Amygdala (tissue), 56 donors: ENCODE measurements around the gene GPR65.
A peak's percentile ranks its signal among the peaks of the same experiment; 100 is the strongest.
"Not testable (repeated sequence)": the region's sequence is repeated elsewhere in the genome, so short reads cannot be mapped to it uniquely, and the experiment has no call there.

Experiments
- DNase-seq, 56 donors: peaks; one replicate each; lab custom pipeline; 2025; lab: John Stamatoyannopoulos, UW

The GPR65 gene

DNA sequence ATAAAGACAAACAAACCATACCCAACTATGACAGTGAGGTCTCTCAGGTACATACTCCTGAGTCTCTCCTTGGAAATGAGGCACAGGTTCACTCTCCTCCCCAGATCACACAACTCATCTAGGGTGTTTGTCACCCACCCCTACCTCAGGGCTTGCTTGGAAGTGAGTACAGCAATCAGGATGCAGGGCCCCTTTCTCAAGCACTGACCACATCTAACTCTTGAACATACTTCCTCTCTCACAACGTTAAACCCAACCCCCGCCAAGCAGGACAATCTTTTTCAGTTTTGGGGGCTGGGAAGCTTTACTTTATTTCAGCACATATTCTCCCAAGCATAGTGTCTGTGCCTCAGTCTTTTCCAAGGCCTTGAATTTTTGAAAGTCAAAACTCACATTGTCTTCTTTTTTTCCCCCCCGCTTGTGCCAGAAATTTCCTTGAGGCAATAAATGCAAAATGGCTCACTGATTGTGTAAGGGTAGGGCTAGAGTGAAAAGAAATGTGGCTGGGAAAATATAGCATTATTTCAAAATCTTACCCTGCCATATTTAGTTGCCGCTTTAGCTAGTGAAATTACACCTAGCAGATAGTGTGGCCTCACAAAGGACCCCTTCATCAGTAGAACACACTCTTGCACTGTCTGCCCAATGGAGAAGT is 2.4 kb upstream of the GPR65 start:
- DNase-seq: no peak

DNA sequence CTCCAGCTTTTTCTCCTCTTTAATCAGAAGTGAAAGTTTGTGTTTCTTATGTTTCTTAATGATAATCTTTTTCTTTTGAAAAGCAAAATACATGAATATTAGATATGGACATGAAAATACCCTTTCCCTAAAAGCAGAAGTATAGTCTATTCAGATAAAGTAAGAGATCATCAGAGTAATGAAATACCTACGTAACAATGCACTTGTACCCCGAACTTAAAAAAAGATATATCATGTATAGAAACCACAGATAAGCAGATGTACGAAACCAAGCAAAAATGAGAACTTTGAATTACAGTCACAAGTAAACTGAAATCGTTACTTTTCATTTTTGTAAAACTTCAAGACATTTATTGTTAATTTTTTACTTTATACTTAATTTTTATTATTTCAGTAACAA is 1.5 kb upstream of the GPR65 start:
- no peak for DNase-seq

DNA sequence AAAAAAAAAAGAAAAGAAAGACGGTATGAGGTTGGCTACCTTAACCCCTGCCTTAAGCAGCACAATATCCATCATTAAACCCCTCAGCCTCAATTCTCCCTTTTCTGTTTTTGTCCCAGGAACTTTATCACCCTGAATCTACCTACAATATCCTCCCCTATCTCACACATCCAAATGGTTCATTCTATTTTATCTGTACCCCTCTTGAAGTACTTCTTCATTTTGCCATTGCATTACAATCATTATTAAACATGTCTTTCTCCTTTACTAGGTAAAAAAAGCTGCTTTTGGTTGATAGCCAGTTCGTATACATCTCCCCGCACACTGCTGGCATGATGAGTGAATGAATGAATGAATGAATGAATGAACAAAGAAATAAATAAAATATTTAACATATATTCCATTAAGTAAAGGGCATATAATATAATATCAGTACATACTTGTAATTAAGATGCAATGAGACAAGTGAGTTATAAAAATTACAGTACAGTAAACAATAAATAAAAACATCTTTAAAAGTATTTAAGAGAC is 364 bp upstream of the GPR65 start:
- DNase-seq: no peak

DNA sequence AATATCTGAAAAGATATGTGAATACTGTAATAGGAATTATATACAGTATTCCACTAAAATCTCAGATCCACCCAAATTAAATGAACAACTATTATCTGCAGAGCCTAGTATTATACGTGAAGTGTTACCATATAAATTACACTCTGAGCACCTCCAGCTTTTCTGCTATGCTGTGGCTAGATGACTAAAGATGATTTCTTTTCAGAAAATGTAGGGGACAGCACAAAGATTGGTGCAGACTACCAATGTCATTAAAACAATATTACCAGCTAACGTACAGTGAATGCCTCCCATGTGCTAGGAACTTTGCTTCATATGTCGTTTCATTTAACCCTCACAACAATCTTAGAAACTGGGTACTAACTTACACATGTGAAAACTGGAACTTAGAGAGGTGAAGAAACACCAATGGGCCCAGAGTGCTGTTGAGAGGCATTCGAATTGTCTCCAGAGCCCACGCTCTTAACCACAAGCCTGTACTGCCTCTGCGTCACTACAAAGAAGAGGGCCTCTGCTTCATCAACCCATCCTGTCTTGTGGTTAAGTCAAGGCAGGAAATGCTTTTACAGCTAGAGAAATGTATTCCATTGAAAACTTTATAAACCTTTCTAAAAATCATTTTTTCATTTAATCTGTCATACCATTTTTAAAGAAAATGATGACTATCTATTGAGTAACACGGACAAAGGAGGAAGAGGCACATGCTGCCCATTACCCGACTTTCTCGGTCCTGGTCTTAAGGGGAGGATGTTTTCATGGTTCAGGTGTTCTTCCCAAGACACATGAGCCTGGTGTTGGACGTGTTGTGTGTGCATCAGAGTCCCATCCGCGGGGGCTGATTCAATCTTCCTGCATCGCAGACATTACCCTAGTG is 1.3 kb downstream of the GPR65 start:
- DNase-seq: no peak

DNA sequence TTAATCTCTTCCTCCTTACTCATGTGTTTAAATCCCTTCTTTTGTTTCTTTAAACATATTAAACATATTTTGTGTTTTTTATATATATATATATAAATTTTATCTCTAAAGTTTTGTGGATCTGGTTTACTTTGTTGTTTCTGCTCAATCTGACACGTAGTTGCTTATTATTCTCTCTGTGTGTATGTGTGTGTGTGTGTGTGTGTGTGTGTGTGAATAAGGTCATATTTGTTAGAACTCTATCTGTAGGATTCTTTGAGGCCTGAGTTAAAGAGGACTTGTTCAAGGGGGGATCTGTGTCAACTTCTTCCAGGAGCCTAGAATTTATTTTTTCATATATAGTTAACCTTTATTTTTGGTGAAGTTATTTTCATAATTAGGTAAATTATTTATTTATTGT is 2.7 kb downstream of the GPR65 start:
- DNase-seq: no peak

DNA sequence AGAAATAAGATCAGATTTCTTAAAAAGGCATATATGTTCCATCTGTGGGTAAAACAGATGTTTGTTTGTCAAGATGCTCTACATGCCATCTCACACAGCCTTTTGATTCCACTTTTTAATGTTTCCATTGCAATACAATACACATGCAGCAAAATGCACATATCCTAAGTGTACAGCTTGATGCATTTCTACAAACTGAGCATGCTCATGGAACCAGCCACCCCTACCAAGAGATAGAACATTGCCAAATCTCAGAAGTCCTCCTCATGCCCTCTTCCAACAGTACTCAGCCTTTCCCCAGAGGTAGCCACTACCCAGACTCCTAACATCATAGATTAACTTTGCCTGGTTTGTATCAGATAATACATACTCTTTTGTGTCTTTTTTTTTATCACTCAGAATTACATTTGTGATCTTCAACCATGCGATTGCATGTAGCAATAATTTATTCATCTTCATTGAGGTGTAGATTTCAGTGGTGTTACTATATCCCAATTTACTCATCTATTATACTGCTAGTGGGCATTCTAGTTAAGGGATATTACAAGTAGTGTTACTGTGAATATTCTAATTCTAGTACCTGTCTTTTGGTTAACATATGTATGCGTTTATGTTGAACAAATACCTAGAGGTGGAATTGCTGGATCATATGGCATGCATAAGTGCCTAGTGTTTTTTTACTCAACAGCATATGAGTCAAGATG is 3.3 kb downstream of the GPR65 start:
- no peak for DNase-seq

DNA sequence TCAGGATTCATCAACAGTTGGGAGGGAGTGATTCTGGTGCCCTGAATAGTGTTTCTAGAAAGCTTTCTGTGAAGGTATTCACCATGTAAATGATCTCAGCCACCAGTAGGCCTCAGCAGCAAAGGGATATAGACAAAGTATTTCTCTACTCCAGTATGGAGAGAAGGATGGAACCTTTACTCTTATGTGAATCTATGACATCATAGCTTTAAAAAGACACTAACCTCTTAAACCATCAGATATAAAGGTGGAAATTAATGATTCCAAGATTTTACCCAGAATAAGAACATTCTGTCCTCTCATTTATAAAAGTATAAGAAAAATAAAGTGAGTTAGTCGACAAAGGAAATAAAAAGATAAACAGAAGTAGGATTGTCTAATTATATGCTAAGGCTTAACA is 4.6 kb downstream of the GPR65 start:
- DNase-seq: no peak

DNA sequence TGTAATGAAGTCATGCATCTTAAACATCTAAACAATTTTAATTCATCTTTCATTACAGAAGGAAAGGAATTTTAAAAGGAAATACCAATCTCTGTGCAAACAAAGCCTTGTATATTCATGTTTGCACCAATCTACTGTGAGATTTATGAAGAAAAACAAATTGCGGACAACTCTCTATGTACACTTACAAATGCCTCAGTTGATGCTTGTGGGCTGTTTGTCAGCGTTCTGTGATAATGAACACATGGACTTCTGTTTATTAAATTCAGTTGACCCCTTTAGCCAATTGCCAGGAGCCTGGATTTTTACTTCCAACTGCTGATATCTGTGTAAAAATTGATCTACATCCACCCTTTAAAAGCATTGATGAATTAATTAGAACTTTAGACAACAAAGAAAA is 5.4 kb downstream of the GPR65 start:
- no peak for DNase-seq

DNA sequence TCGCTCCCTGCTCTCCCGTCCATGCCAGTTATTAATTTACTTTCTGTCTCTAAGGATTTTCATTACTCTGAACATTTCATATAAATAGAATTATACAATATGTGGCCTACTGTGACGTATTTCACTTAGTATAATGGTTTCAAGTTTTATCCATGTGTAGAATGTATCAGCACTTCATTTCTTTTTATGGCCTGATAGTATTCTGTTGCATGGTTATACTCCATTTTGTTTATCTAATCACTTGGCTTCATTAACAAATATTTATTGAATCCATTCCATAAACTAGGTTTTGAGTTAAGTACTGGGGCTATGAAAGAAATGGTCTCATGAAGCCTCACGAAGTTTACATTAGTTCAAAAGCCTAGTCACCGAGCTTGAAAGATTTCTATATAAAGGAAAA is 7.6 kb downstream of the GPR65 start:
- DNase-seq: no peak

DNA sequence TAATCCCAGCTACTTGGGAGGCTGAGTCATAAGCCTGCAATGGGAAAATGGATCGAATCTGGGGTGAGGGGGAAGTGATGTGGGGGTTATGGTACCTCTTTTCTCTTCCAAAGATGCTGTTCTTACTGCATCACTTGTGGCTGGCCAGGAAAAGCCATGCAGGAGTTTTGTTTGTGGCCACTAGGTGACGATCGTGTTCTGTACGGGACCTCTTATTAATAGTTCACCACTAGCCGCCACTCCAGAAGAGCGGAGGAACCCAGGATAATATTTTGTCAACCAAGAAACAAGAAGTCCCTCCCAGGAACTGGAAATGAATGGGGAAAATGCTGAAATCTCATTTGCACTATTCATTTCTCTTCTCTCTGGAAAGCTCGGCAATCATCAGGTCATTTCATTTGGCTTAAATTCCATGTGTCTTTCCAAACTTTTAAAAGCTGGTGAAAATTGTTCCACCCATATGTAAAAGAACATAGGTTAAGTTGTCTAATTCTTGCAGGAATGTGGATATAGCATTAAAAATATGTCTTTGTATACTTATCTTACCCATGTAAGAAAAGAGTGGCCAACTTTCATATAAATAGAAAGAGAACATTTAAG is 8.9 kb downstream of the GPR65 start:
- peak in 53 of 56 donors; percentile 1 to 87 (median 39) for DNase-seq

DNA sequence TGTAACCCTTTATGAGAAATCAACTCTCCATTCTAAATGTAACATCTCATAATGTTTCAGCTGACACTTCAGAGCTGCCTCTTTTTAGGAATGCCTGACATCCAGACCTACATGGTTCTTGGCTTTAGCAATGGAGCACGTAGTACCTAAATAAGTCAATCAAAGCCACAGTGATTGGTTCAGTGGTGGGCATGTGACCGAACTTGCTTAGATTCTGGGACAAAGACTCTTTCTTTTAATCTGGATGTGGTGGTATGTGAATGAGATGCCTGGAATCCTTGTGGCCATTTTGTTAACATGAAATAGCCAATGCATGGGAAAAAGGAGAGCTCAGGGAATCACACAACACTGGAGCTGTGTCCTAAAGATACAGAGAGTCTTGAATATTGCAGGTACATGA is 11.8 kb downstream of the GPR65 start:
- DNase-seq: no peak

DNA sequence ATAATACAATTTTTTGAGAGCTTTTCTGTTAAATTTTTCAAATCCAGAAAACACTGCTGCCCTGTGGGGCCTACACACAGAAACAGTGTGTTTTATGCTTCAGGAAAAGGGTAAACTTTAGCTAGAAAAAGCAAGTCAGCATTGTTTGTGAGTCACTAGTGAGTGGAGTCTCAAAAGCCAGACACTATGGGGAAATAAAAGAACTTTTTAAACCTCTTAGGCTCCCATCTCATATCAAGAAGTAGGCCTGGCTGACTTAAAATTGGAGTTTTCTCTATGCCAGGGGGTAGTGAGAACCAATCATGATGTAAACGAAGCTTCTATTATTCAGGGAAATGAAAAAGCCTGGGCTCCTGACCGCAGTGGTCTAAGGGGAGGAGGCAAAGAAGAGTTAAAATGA is 12.6 kb downstream of the GPR65 start:
- no peak for DNase-seq

DNA sequence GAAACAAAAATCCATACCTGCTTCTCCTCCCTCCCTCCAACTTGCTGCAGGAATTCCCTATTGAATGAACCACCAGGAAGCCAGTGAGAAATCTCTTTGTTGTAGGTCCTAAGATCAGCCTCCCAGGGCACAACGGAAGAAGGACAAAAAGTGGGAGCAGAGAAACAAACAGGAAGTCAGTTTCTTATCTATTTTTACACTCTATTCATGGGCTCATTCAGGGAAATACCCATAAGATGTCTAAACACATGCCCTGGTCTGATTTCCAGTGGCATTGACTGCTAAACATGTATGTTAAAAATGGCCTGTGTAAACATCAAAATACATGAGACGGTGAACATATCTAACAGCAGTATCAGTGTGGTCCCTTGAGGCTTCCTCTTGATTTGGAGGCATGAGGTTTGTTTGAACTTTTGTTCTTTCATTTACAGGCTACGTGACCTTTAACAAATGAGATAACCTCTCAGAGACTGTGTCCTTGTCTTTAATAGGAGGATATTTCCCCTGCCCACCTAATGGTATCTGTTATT is 18.8 kb downstream of the GPR65 start:
- no peak for DNase-seq

DNA sequence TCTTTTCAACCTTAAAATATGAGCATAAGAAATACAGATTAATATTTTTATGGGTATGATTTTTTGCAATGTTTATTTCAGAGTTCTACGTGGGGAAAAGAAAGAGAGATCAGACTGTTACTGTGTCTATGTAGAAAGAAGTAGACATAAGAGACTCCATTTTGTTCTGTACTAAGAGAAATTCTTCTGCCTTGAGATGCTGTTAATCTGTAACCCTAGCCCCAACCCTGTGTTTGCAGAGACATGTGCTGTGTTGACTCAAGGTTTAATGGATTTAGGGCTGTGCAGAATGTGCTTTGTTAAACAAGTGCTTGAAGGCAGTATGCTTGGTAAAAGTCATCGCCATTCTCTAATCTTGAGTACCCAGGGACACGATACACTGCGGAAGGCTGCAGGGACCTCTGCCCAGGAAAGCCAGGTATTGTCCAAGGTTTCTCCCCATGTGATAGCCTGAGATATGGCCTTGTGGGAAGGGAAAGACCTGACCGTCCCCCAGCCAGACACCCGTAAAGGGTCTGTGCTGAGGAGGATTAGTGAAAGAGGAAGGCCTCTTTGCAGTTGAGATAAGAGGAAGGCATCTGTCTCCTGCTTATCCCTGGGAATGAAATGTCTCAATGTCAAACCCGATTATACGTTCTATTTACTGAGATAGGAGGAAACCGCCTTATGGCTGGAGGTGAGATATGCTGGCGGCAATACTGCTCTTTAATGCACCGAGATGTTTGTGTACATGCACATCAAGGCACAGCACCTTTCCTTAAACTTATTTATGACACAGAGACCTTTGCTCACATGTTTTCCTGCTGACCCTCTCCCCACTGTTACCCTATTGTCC is 19.5 kb downstream of the GPR65 start:
- DNase-seq: not testable (repeated sequence)

DNA sequence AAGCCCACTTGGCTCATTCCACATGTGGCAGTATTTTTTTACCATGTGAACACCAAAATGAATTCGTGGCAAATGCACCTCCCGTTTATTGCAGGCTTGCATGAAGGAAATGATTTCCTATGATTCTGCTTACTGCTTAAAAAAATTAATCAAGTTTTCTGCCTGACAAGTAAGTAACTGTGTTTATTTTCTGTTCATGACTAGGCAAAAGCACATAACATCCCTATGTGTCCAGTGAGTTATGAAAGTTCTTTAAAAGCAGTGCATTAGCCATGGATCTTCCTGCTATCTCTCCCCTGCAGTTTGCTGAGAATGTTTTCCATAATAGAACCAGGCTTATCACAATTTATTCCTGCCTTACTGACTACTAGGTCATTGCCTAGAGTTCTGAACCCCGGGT is 20.4 kb downstream of the GPR65 start:
- DNase-seq: no peak

DNA sequence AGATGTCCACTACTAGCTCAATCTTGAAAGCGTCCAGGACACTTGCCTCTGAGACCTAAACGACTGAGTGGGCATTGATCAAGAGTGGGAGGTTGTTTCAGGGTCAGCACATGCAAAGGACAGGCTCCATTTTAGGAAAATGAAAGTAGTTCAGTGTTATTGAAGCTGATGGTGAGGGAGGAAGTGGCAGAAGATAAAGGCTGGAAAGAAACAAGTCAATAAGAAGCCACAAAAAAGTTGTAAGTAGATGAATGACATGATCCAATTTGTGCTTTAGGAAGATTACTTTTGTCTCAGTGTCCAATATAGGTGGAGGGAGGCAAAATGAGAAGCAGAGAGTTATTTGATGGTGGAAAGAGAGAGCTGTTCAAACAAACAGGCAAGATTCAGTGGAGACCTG is 22.0 kb downstream of the GPR65 start:
- DNase-seq: no peak

DNA sequence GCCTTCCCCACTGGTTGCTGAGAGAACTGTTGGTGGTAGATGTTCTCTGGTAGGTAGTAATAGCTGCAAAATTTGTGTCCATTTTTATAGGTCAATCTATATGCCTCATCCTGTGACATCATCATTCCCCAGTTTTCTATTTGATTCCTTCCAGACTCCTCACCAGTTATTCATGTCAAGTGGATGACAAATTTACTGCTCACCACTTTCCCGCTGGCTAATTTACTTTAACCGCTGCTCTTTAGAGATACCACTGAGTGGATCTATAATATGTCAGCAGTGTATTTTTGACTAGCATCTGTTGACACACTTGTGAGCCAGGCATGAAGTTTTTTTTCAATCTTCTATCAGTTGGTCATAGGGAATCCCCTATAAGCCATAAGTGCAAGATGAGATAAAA is 24.6 kb downstream of the GPR65 start:
- DNase-seq: no peak

DNA sequence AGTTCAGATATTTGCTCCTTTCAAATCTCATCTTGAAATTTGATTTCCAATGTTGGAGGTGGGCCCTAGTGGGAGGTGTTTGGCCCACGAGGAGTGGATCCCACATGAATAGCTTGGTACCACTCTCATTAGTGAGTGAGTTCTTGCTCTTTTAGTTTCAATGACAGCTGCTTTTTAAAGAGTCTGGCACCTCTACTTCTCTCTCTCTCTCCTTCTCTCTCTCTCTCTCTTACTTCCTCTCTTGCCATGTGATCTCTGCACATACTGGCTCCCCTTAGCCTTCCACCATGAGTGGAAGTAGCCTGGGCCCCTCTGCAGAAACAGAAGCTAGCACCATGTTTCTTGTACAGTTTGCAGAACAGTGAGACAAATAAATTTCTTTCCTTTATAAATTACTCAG is 25.1 kb downstream of the GPR65 start:
- DNase-seq: no peak

DNA sequence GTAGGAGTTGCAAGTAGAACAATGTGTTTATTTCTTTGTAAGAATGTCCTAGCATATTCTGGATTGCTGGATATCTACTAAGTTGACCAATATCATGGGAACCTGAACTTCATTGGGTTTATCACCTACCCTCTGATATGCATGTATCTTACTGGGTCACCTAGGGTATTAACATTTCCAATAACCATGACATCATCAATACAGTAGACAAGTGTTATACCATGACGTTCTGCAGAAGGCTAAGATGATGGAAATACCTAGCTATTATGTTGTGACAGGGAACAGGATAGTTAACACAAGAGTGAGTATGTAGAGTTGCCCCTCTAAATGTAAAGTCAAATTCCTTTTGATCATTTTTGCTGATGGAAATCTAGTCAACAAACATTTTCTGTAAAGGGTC is 26.0 kb downstream of the GPR65 start:
- no peak for DNase-seq

DNA sequence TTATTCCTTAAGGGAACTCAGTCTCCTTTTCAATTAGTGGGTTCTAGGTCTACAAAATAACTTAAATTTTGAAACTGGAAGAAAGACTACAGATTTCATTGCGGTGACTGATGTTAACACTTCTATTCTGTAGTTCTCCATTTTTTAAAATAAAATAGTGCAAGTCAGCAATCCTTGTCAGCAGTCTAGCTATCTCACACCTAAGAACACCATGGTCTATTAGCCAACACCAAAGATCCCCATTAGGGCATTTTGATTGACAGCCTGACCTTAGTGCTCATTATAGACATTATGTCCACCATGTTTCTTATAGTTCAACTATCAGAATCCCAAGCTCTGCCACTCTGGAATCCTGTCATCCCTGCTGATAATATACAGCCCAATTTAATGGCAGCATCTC is 27.4 kb downstream of the GPR65 start:
- DNase-seq: no peak
